ENCODE data around the gene CTDP1.

GRCh38 chr18:79706006-79706405, 26.4 kb downstream of the CTDP1 start:
- TF ChIP-seq CTCF (conservative IDR thresholded peaks at IDR 0.05; ENCODE audit: low read depth, low read length) (no peak), EZH2 (IDR thresholded peaks at IDR 0.05; ENCODE audit: borderline replicate concordance, low read depth, low read length, poor library complexity, severe bottlenecking) (no peak)

Measured in A673 (cell line).